ENCODE measurements around the gene PRR5. TPM values are rescaled to one million over a fixed set of nuclear protein-coding genes. Genes with fewer than 3 reads are reported as not detected.

PRR5 gene
- polyA plus RNA-seq, 4 donors, result 37.0 to 80.5 (median 61.8) TPM

GRCh38 chr22:44773082-44773481, 71.1 kb downstream of the PRR5 start:
- Histone ChIP-seq H3K4me3 (ENCODE audit: low read depth in 1 of 3, low read length in 3 of 3) (no peak overlapping the region), H3K9me3 (ENCODE audit: control insufficient read depth in 2 of 2, insufficient read depth in 1 of 2, low read depth in 1 of 2, low read length in 1 of 2) (peaks cover 0 to 3% of the 10 kb centered on the region in 2 donors), H3K36me3 (ENCODE audit: control insufficient read depth in 3 of 3, insufficient read depth in 2 of 3, low read depth in 1 of 3, low read length in 3 of 3) (peaks cover 0 to 4% (median 0%) of the 10 kb centered on the region in 3 donors), H3K27ac (ENCODE audit: low read depth in 1 of 3, low read length in 2 of 3) (no peak overlapping the region), H3K4me1 (ENCODE audit: control insufficient read depth in 3 of 3, insufficient read depth in 2 of 3, low read depth in 1 of 3, low read length in 2 of 3) (no peaks in the 10 kb centered on the region), H3K27me3 (ENCODE audit: control insufficient read depth in 3 of 3, insufficient read depth in 3 of 3, low read length in 3 of 3) (peaks cover 0 to 3% (median 0%) of the 10 kb centered on the region in 3 donors)
- WGBS, 3 donors, result 59 to 92% (median 83%) methylated on average over 1 of the region's 1 CpG
- FAIRE-seq (no peak), DNase-seq (no peak)

- no peaks in the 10 kb centered on the region for H3K4me1 ChIP-seq (ENCODE audit: control insufficient read depth in 3 of 3, insufficient read depth in 2 of 3, low read depth in 1 of 3, low read length in 2 of 3)
Observed at GRCh38 chr22:44775862-44776261, 73.9 kb downstream of the PRR5 start.

GRCh38 chr22:44776605-44777363, 74.8 kb downstream of the PRR5 start:
- Histone ChIP-seq H3K27me3 (ENCODE audit: control insufficient read depth in 3 of 3, insufficient read depth in 3 of 3, low read length in 3 of 3) (peaks cover 0 to 3% (median 0%) of the 10 kb centered on the region in 3 donors), H3K4me3 (ENCODE audit: low read depth in 1 of 3, low read length in 3 of 3) (no peak overlapping the region), H3K9me3 (ENCODE audit: control insufficient read depth in 2 of 2, insufficient read depth in 1 of 2, low read depth in 1 of 2, low read length in 1 of 2) (peaks cover 0 to 3% of the 10 kb centered on the region in 2 donors), H3K36me3 (ENCODE audit: control insufficient read depth in 3 of 3, insufficient read depth in 2 of 3, low read depth in 1 of 3, low read length in 3 of 3) (peaks cover 0 to 7% (median 0%) of the 10 kb centered on the region in 3 donors), H3K27ac (ENCODE audit: low read depth in 1 of 3, low read length in 2 of 3) (no peak overlapping the region), H3K4me1 (ENCODE audit: control insufficient read depth in 3 of 3, insufficient read depth in 2 of 3, low read depth in 1 of 3, low read length in 2 of 3) (no peaks in the 10 kb centered on the region)
- 61 to 76% (median 68%) methylated on average over 16 of the region's 16 CpGs for WGBS, 3 donors
- FAIRE-seq (no peak), DNase-seq (peak in 1 of 2 donors; percentile 14)

More at GRCh38 chr22:44775862-44776261, 73.9 kb downstream of the PRR5 start:
- Histone ChIP-seq H3K27me3 (ENCODE audit: control insufficient read depth in 3 of 3, insufficient read depth in 3 of 3, low read length in 3 of 3) (peaks cover 0 to 3% (median 0%) of the 10 kb centered on the region in 3 donors), H3K27ac (ENCODE audit: low read depth in 1 of 3, low read length in 2 of 3) (no peak overlapping the region), H3K4me3 (ENCODE audit: low read depth in 1 of 3, low read length in 3 of 3) (no peak overlapping the region), H3K36me3 (ENCODE audit: control insufficient read depth in 3 of 3, insufficient read depth in 2 of 3, low read depth in 1 of 3, low read length in 3 of 3) (peaks cover 0 to 5% (median 0%) of the 10 kb centered on the region in 3 donors), H3K9me3 (ENCODE audit: control insufficient read depth in 2 of 2, insufficient read depth in 1 of 2, low read depth in 1 of 2, low read length in 1 of 2) (peaks cover 0 to 3% of the 10 kb centered on the region in 2 donors)
- DNase-seq, result no peak
- no peak for FAIRE-seq
- 84 to 87% (median 84%) methylated on average over 5 of the region's 5 CpGs for WGBS, 3 donors

GRCh38 chr22:44777364-44777755, 75.4 kb downstream of the PRR5 start:
- Histone ChIP-seq H3K9me3 (ENCODE audit: control insufficient read depth in 2 of 2, insufficient read depth in 1 of 2, low read depth in 1 of 2, low read length in 1 of 2) (peaks cover 0 to 3% of the 10 kb centered on the region in 2 donors), H3K27me3 (ENCODE audit: control insufficient read depth in 3 of 3, insufficient read depth in 3 of 3, low read length in 3 of 3) (peaks cover 0 to 3% (median 0%) of the 10 kb centered on the region in 3 donors), H3K4me1 (ENCODE audit: control insufficient read depth in 3 of 3, insufficient read depth in 2 of 3, low read depth in 1 of 3, low read length in 2 of 3) (no peaks in the 10 kb centered on the region), H3K27ac (ENCODE audit: low read depth in 1 of 3, low read length in 2 of 3) (no peak overlapping the region), H3K36me3 (ENCODE audit: control insufficient read depth in 3 of 3, insufficient read depth in 2 of 3, low read depth in 1 of 3, low read length in 3 of 3) (peaks cover 0 to 7% (median 0%) of the 10 kb centered on the region in 3 donors), H3K4me3 (ENCODE audit: low read depth in 1 of 3, low read length in 3 of 3) (no peak overlapping the region)
- FAIRE-seq (no peak), DNase-seq (peak; percentile 28 to 35)
- WGBS, 3 donors, result 5 to 44% (median 32%) methylated on average over 2 of the region's 2 CpGs

DNA sequence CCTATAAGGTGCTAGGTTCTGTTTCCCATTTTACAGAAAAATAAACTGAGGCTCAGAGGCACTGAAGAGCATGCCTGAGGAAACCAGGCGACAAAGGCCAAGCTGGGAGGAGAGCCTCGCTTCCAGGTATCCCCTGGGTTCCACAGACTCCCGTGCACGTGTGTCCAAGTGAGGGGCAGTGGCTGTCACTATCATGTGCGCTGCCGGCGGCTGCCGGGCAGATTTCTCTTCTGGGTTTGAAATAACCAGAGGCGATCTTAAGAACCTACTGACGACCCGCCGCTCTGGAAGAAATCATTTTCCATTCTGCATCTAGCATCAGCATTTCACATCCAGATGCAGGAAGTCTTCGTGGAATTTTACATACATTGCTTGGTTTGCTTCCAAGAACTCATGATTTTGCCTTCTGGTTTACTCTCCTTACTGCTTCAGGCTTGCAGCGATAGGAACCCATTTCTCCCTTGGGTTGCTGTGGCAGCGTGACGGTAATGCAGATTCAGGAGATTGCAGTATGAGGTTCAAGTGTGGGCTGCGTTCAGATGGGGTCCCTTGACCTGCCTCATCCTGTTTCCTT, 79.0 kb downstream of the PRR5 start:
- H3K9me3 ChIP-seq (ENCODE audit: control insufficient read depth in 2 of 2, insufficient read depth in 1 of 2, low read depth in 1 of 2, low read length in 1 of 2), result no peaks in the 10 kb centered on the region
- H3K36me3 ChIP-seq (ENCODE audit: control insufficient read depth in 3 of 3, insufficient read depth in 2 of 3, low read depth in 1 of 3, low read length in 3 of 3), result peaks cover 0 to 7% (median 0%) of the 10 kb centered on the region in 3 donors
- no peak overlapping the region for H3K27ac ChIP-seq (ENCODE audit: low read depth in 1 of 3, low read length in 2 of 3)
- DNase-seq (no peak), FAIRE-seq (no peak)
- 76 to 91% (median 88%) methylated on average over 17 of the region's 17 CpGs for WGBS, 3 donors
- no peak overlapping the region for H3K4me3 ChIP-seq (ENCODE audit: low read depth in 1 of 3, low read length in 3 of 3)
- H3K4me1 ChIP-seq (ENCODE audit: control insufficient read depth in 3 of 3, insufficient read depth in 2 of 3, low read depth in 1 of 3, low read length in 2 of 3), result no peaks in the 10 kb centered on the region
- no peaks in the 10 kb centered on the region for H3K27me3 ChIP-seq (ENCODE audit: control insufficient read depth in 3 of 3, insufficient read depth in 3 of 3, low read length in 3 of 3)

- no peak overlapping the region for H3K4me3 ChIP-seq (ENCODE audit: low read depth in 1 of 3, low read length in 3 of 3)
- H3K4me1 ChIP-seq (ENCODE audit: control insufficient read depth in 3 of 3, insufficient read depth in 2 of 3, low read depth in 1 of 3, low read length in 2 of 3), result no peaks in the 10 kb centered on the region
- no peaks in the 10 kb centered on the region for H3K27me3 ChIP-seq (ENCODE audit: control insufficient read depth in 3 of 3, insufficient read depth in 3 of 3, low read length in 3 of 3)
- H3K9me3 ChIP-seq (ENCODE audit: control insufficient read depth in 2 of 2, insufficient read depth in 1 of 2, low read depth in 1 of 2, low read length in 1 of 2), result no peaks in the 10 kb centered on the region
- H3K27ac ChIP-seq (ENCODE audit: low read depth in 1 of 3, low read length in 2 of 3), result no peak overlapping the region
- peaks cover 0 to 8% (median 0%) of the 10 kb centered on the region in 3 donors for H3K36me3 ChIP-seq (ENCODE audit: control insufficient read depth in 3 of 3, insufficient read depth in 2 of 3, low read depth in 1 of 3, low read length in 3 of 3)
- no peak for FAIRE-seq
- 70 to 79% (median 77%) methylated on average over 17 of the region's 17 CpGs for WGBS, 3 donors
- DNase-seq, result no peak
Observed at GRCh38 chr22:44782363-44782963, 80.5 kb downstream of the PRR5 start.

GRCh38 chr22:44783091-44783490, 81.1 kb downstream of the PRR5 start:
- Histone ChIP-seq H3K36me3 (ENCODE audit: control insufficient read depth in 3 of 3, insufficient read depth in 2 of 3, low read depth in 1 of 3, low read length in 3 of 3) (peaks cover 0 to 10% (median 0%) of the 10 kb centered on the region in 3 donors), H3K27me3 (ENCODE audit: control insufficient read depth in 3 of 3, insufficient read depth in 3 of 3, low read length in 3 of 3) (no peaks in the 10 kb centered on the region), H3K4me3 (ENCODE audit: low read depth in 1 of 3, low read length in 3 of 3) (no peak overlapping the region), H3K4me1 (ENCODE audit: control insufficient read depth in 3 of 3, insufficient read depth in 2 of 3, low read depth in 1 of 3, low read length in 2 of 3) (no peaks in the 10 kb centered on the region), H3K9me3 (ENCODE audit: control insufficient read depth in 2 of 2, insufficient read depth in 1 of 2, low read depth in 1 of 2, low read length in 1 of 2) (no peaks in the 10 kb centered on the region), H3K27ac (ENCODE audit: low read depth in 1 of 3, low read length in 2 of 3) (no peak overlapping the region)
- DNase-seq (no peak), FAIRE-seq (no peak)
- WGBS, 3 donors, result 66 to 70% (median 68%) methylated on average over 10 of the region's 10 CpGs

DNA sequence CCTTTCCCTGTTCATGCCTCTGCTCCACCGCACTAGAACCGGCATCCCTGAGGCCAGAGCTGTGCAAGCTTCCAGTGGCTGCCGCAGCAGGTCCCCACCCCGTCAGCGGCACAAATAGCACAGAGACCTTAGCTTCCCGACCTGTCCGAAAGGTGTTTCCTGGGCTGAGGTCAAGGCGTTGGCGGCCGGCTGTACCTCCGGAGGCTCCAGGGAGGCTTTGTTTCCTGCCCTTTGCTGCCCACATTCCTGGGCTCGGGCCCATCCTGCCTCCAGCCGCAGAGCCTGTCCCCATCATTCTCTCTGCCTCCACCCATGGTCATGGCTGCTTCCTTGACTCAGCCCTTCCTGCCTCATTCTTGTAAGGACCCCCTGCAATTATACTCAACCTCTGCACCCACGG, 81.6 kb downstream of the PRR5 start:
- WGBS, 3 donors, result 55 to 66% (median 60%) methylated on average over 14 of the region's 14 CpGs
- no peaks in the 10 kb centered on the region for H3K27me3 ChIP-seq (ENCODE audit: control insufficient read depth in 3 of 3, insufficient read depth in 3 of 3, low read length in 3 of 3)
- H3K27ac ChIP-seq (ENCODE audit: low read depth in 1 of 3, low read length in 2 of 3), result no peak overlapping the region
- DNase-seq (no peak), FAIRE-seq (no peak)
- no peaks in the 10 kb centered on the region for H3K9me3 ChIP-seq (ENCODE audit: control insufficient read depth in 2 of 2, insufficient read depth in 1 of 2, low read depth in 1 of 2, low read length in 1 of 2)
- peaks cover 0 to 10% (median 0%) of the 10 kb centered on the region in 3 donors for H3K36me3 ChIP-seq (ENCODE audit: control insufficient read depth in 3 of 3, insufficient read depth in 2 of 3, low read depth in 1 of 3, low read length in 3 of 3)
- no peak overlapping the region for H3K4me3 ChIP-seq (ENCODE audit: low read depth in 1 of 3, low read length in 3 of 3)
- no peaks in the 10 kb centered on the region for H3K4me1 ChIP-seq (ENCODE audit: control insufficient read depth in 3 of 3, insufficient read depth in 2 of 3, low read depth in 1 of 3, low read length in 2 of 3)

Data from small intestine (tissue), 7 donors.